ENCODE data around the gene GCGR.

The GCGR gene

DNA sequence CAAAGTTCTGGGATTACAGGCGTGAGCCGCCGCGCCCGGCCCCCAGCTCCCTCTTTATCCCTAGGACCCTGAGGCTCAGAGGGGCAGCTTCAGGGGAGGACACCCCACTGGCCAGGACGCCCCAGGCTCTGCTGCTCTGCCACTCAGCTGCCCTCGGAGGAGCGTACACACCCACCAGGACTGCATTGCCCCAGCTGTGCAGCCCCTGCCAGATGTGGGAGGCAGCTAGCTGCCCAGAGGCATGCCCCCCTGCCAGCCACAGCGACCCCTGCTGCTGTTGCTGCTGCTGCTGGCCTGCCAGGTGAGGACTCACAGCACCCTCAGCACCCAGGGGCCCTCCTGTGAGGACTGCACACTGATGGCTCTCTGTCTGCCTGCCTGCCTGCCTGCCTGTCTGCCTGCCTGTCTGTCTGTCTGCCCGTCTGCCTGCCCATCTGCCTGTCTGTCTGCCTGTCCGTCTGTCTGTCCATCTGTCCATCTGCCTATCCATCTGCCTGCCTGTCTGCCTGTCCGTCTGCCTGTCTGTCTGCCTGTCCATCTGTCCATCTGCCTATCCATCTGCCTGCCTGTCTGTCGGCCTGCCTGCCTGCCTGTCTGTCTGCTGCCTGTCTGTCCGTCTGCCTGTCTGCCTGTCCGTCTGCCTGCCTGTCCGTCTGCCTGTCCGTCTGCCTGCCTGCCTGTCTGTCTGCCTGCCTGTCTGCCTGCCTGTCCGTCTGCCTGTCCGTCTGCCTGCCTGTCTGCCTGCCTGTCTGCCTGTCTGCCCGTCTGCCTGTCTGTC lies 5.0 kb downstream of the GCGR start:
- no peak overlapping the region for H3K4me3 ChIP-seq (ENCODE audit: low read depth, low read length)
- TF ChIP-seq, protein P1, sequence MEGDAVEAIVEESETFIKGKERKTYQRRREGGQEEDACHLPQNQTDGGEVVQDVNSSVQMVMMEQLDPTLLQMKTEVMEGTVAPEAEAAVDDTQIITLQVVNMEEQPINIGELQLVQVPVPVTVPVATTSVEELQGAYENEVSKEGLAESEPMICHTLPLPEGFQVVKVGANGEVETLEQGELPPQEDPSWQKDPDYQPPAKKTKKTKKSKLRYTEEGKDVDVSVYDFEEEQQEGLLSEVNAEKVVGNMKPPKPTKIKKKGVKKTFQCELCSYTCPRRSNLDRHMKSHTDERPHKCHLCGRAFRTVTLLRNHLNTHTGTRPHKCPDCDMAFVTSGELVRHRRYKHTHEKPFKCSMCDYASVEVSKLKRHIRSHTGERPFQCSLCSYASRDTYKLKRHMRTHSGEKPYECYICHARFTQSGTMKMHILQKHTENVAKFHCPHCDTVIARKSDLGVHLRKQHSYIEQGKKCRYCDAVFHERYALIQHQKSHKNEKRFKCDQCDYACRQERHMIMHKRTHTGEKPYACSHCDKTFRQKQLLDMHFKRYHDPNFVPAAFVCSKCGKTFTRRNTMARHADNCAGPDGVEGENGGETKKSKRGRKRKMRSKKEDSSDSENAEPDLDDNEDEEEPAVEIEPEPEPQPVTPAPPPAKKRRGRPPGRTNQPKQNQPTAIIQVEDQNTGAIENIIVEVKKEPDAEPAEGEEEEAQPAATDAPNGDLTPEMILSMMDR (IDR thresholded peaks at IDR 0.05; ENCODE audit: insufficient read depth, low read depth, low read length, missing control alignments) = peak; percentile 31
- DNase-seq (ENCODE audit: low read depth) = no peak

DNA sequence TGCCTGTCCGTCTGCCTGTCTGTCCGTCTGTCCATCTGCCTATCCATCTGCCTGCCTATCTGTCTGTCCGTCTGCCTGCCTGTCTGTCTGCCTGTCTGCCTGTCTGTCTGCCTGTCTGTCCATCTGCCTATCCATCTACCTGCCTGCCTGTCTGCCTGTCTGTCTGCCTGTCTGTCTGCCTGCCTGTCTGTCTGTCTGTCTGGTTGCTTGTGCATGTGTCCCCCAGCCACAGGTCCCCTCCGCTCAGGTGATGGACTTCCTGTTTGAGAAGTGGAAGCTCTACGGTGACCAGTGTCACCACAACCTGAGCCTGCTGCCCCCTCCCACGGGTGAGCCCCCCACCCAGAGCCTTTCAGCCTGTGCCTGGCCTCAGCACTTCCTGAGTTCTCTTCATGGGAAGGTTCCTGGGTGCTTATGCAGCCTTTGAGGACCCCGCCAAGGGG lies 5.6 kb downstream of the GCGR start:
- DNase-seq (ENCODE audit: low read depth) = no peak
- TF ChIP-seq, protein P1 (IDR thresholded peaks at IDR 0.05; ENCODE audit: insufficient read depth, low read depth, low read length, missing control alignments) = no peak
- no peak overlapping the region for H3K4me3 ChIP-seq (ENCODE audit: low read depth, low read length)

DNA sequence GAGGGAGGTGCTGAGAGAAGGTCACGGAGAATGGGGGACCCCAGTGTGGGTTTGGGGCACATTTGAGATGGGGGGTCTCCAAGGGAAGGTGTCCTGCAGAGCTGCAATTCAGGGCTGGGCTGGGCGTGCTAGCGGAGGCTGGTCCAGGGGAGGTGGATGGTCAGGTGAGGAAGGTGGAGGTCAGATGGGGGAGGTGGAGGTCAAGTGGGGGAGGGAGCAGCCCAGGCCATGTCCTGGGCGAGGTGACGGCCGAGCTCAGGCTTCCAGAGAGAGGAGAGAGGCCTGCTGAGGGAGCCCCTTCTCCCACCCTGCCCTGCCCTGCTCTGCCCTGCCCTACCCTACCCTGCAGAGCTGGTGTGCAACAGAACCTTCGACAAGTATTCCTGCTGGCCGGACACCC lies 6.5 kb downstream of the GCGR start:
- no peak overlapping the region for H3K4me3 ChIP-seq (ENCODE audit: low read depth, low read length)
- no peak for DNase-seq (ENCODE audit: low read depth)
- TF ChIP-seq, protein P1 (IDR thresholded peaks at IDR 0.05; ENCODE audit: insufficient read depth, low read depth, low read length, missing control alignments) = no peak

DNA sequence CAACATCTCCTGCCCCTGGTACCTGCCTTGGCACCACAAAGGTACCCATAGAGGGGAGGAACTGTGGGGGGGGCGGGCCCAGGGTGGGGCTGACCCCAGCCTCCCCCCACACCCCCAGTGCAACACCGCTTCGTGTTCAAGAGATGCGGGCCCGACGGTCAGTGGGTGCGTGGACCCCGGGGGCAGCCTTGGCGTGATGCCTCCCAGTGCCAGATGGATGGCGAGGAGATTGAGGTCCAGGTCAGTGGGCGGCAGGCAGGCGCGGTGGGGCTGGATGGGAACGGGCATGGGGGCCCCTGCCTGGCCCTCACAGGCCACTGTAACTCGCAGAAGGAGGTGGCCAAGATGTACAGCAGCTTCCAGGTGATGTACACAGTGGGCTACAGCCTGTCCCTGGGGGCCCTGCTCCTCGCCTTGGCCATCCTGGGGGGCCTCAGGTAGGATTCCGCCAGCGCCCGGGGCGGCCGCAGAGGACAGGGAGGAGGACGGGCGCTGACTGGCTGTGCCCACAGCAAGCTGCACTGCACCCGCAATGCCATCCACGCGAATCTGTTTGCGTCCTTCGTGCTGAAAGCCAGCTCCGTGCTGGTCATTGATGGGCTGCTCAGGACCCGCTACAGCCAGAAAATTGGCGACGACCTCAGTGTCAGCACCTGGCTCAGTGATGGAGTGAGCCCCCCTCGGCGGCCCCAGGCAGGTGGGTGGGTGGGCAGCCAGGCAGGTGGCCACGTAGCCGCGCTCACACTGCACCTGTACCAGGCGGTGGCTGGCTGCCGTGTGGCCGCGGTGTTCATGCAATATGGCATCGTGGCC lies 7.1 kb downstream of the GCGR start:
- no peak for DNase-seq (ENCODE audit: low read depth)
- TF ChIP-seq, protein P1 (IDR thresholded peaks at IDR 0.05; ENCODE audit: insufficient read depth, low read depth, low read length, missing control alignments) = no peak
- no peak overlapping the region for H3K4me3 ChIP-seq (ENCODE audit: low read depth, low read length)

DNA sequence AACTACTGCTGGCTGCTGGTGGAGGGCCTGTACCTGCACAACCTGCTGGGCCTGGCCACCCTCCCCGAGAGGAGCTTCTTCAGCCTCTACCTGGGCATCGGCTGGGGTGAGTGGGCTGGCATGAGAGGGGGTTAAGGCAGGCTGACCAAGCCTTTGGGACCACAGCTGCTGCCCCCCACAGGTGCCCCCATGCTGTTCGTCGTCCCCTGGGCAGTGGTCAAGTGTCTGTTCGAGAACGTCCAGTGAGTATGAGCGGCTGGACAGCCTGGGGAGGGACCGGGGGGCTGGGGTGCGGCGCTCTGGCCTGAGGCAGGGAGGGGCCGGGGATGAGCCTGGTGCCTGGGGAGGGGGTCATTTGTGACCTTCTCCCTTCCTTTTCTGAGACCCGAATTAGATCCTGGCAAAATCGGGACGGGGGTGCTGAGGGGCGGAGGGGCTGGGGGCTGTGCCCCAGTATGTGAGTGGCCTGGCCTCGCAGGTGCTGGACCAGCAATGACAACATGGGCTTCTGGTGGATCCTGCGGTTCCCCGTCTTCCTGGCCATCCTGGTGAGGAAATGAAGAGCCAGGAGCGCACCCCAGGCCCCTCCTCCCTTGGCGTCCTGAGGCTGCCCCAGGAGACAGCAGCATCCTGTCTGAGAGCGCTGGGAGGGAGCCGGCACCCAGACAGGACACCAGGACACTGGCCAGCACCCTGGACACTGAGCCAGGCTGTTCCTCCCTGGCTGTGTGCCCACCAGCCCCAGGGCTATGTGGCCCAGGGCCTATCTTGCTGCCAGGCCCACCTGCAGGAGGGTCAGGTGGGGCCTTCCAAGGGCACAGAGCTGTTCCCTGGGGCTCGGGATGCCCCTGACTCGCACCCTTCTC lies 8.0 kb downstream of the GCGR start:
- H3K4me3 ChIP-seq (ENCODE audit: low read depth, low read length) = no peak overlapping the region
- TF ChIP-seq, protein P1 (IDR thresholded peaks at IDR 0.05; ENCODE audit: insufficient read depth, low read depth, low read length, missing control alignments) = no peak
- no peak for DNase-seq (ENCODE audit: low read depth)

DNA sequence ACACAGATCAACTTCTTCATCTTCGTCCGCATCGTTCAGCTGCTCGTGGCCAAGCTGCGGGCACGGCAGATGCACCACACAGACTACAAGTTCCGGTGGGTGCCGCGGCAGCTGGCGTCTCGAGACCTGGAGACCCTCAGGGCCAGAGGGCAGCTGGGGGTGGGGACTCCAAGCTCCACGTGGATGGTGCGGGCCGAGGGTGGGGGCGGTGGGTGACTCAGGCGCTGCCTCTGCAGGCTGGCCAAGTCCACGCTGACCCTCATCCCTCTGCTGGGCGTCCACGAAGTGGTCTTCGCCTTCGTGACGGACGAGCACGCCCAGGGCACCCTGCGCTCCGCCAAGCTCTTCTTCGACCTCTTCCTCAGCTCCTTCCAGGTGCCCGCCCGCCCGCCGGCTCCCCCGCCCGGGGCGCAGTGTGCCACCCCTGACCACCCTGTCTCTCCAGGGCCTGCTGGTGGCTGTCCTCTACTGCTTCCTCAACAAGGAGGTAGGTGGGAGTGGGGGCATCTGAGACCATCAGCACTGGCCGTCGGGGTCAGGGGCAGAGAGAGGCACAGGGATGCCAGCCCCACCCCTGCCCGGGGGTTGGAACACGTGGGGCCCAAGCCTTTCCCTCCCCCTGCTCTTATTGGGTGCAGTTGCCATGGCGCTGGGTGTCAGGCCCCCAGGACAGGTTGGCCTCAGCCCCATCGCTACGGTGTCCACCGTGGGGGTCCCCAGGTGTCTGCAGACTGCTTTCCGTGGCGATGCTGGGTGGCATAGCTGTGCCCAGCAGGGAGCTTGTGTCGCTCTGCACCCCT lies 8.8 kb downstream of the GCGR start:
- H3K4me3 ChIP-seq (ENCODE audit: low read depth, low read length) = no peak overlapping the region
- TF ChIP-seq, protein P1 (IDR thresholded peaks at IDR 0.05; ENCODE audit: insufficient read depth, low read depth, low read length, missing control alignments) = no peak
- DNase-seq (ENCODE audit: low read depth) = no peak
